Muscle layer of colon (tissue), 2 donors: Measurements from ENCODE around the gene CENPVL1.
"Not testable (repeated sequence)": the region's sequence is repeated elsewhere in the genome, so short reads cannot be mapped to it uniquely, and the experiment has no call there.

ENCODE experiments used
- H3K27ac ChIP-seq: one replicate; pipeline ENCODE4 v1.7.0; 2013; ENCODE audit warnings: low read depth, mild to moderate bottlenecking, low read length, moderate library complexity
- H3K27me3 ChIP-seq, 2 donors: one replicate each; pipeline ENCODE4 v1.7.0; 2013; ENCODE audit warnings: low read length in 2 of 2, mild to moderate bottlenecking in 2 of 2; ENCODE audit not compliant: insufficient read depth in 2 of 2, control insufficient read depth in 1 of 2
- H3K36me3 ChIP-seq: one replicate; pipeline ENCODE4 v1.7.0; 2013; ENCODE audit warnings: mild to moderate bottlenecking, low read length; ENCODE audit not compliant: insufficient read depth
- H3K4me1 ChIP-seq: one replicate; pipeline ENCODE4 v1.7.0; 2013; ENCODE audit warnings: mild to moderate bottlenecking, low read length; ENCODE audit not compliant: insufficient read depth
- H3K4me3 ChIP-seq, 2 donors: one replicate each; pipeline ENCODE4 v1.7.0; 2013; ENCODE audit warnings: low read length in 2 of 2, low read depth in 1 of 2, mild to moderate bottlenecking in 1 of 2, moderate library complexity in 1 of 2
- H3K9ac ChIP-seq: one replicate; pipeline ENCODE4 v1.7.0; 2013; ENCODE audit warnings: low read length
- H3K9me3 ChIP-seq: one replicate; pipeline ENCODE4 v1.7.0; 2013; ENCODE audit warnings: mild to moderate bottlenecking, low read length
- donor health status: abdominal sarcoma.
- donor health status: Adenocarcinoma of cecum.

Gene CENPVL1

GRCh38 chrX:51710277-51711164, at the start of gene CENPVL1:
TSS of gene CENPVL1 (plus strand) at chrX:51710512. CDS start at chrX:51710512, 0 bp downstream.
- not testable (repeated sequence) for H3K27me3 ChIP-seq, H3K27ac ChIP-seq, H3K9ac ChIP-seq, H3K4me3 ChIP-seq, H3K36me3 ChIP-seq, H3K4me1 ChIP-seq, H3K9me3 ChIP-seq

- Histone ChIP-seq H3K9ac (no peak overlapping the region), H3K36me3 (no peaks in the 10 kb centered on the region), H3K9me3 (no peaks in the 10 kb centered on the region), H3K27me3 (no peaks in the 10 kb centered on the region), H3K4me1 (no peaks in the 10 kb centered on the region), H3K4me3 (no peak overlapping the region), H3K27ac (no peak overlapping the region)
These were observed 44.3 kb upstream of the CENPVL1 start for GRCh38 chrX:51665981-51666380.

- H3K9ac ChIP-seq, H3K4me1 ChIP-seq, H3K4me3 ChIP-seq, H3K27me3 ChIP-seq, H3K27ac ChIP-seq, H3K36me3 ChIP-seq, H3K9me3 ChIP-seq: not testable (repeated sequence)
These were observed 30.5 kb upstream of the CENPVL1 start for GRCh38 chrX:51679689-51680433.

- not testable (repeated sequence) for H3K27me3 ChIP-seq, H3K9ac ChIP-seq, H3K27ac ChIP-seq, H3K4me1 ChIP-seq, H3K36me3 ChIP-seq, H3K9me3 ChIP-seq, H3K4me3 ChIP-seq
These were observed 28.2 kb upstream of the CENPVL1 start for GRCh38 chrX:51681808-51682719.

GRCh38 chrX:51682720-51683062, 27.6 kb upstream of the CENPVL1 start, which contains the start of gene CENPVL2:
TSS of gene CENPVL2 (minus strand) at chrX:51682831. CDS start at chrX:51682831, 0 bp downstream.
- not testable (repeated sequence) for H3K4me1 ChIP-seq, H3K9ac ChIP-seq, H3K27me3 ChIP-seq, H3K27ac ChIP-seq, H3K36me3 ChIP-seq, H3K4me3 ChIP-seq, H3K9me3 ChIP-seq

- H3K9me3 ChIP-seq, result no peaks in the 10 kb centered on the region
- no peaks in the 10 kb centered on the region for H3K36me3 ChIP-seq
- H3K9ac ChIP-seq, result no peak overlapping the region
- H3K4me3 ChIP-seq, result no peak overlapping the region
- H3K4me1 ChIP-seq, result no peaks in the 10 kb centered on the region
- H3K27ac ChIP-seq, result no peak overlapping the region
- H3K27me3 ChIP-seq, result no peaks in the 10 kb centered on the region
These were observed 16.1 kb upstream of the CENPVL1 start for GRCh38 chrX:51694254-51694653.

- Histone ChIP-seq H3K27me3 (no peaks in the 10 kb centered on the region), H3K9ac (no peak overlapping the region), H3K4me1 (no peaks in the 10 kb centered on the region), H3K36me3 (no peaks in the 10 kb centered on the region), H3K4me3 (no peak overlapping the region), H3K9me3 (no peaks in the 10 kb centered on the region), H3K27ac (no peak overlapping the region)
These were observed 12.9 kb upstream of the CENPVL1 start for GRCh38 chrX:51697397-51697796.

- not testable (repeated sequence) for H3K9me3 ChIP-seq, H3K36me3 ChIP-seq, H3K4me3 ChIP-seq, H3K4me1 ChIP-seq, H3K27ac ChIP-seq, H3K9ac ChIP-seq, H3K27me3 ChIP-seq
These were observed 2.8 kb downstream of the CENPVL1 start for GRCh38 chrX:51712943-51713647.

- Histone ChIP-seq H3K4me3 (no peak overlapping the region), H3K9me3 (no peaks in the 10 kb centered on the region), H3K4me1 (no peaks in the 10 kb centered on the region), H3K27ac (no peak overlapping the region), H3K36me3 (no peaks in the 10 kb centered on the region), H3K9ac (no peak overlapping the region), H3K27me3 (peaks cover 8 to 17% of the 10 kb centered on the region in 2 donors)
These were observed 17.9 kb downstream of the CENPVL1 start for GRCh38 chrX:51728202-51728601.

GRCh38 chrX:51737091-51737490, 26.8 kb downstream of the CENPVL1 start:
- no peak overlapping the region for H3K27ac ChIP-seq
- peaks cover 6 to 11% of the 10 kb centered on the region in 2 donors for H3K27me3 ChIP-seq
- no peaks in the 10 kb centered on the region for H3K4me1 ChIP-seq
- no peak overlapping the region for H3K4me3 ChIP-seq
- no peaks in the 10 kb centered on the region for H3K9me3 ChIP-seq
- no peaks in the 10 kb centered on the region for H3K36me3 ChIP-seq
- H3K9ac ChIP-seq, result no peak overlapping the region
